Karpas-422 (cell line): ENCODE data around the gene GLT6D1. TPM values are rescaled to one million over a fixed set of nuclear protein-coding genes. Genes with fewer than 3 reads are reported as not detected.

ENCODE experiments used
- DNase-seq: peaks from one replicate; pipeline ENCODE4 v3.0.0-alpha.2; 2015
- H2AFZ ChIP-seq: fragments of 200-600 bp; sonication (generic); 2 replicates; pipeline ENCODE4 v1.6.1; 2014; ENCODE audit warnings: antibody characterized with exemption, low read length, mixed read lengths
- H3K27ac ChIP-seq: fragments of 200-600 bp; sonication (generic); 2 replicates; pipeline ENCODE4 v1.5.1; 2014; ENCODE audit warnings: mild to moderate bottlenecking, low read length, moderate library complexity
- H3K27me3 ChIP-seq: fragments of 200-600 bp; sonication (generic); 2 replicates; pipeline ENCODE4 v1.6.1; 2014; ENCODE audit warnings: low read length, mixed read lengths
- H3K36me3 ChIP-seq: fragments of 200-600 bp; sonication (generic); 2 replicates; pipeline ENCODE4 v1.6.1; 2014; ENCODE audit warnings: low read length, mixed read lengths; ENCODE audit not compliant: insufficient read depth
- H3K4me1 ChIP-seq: fragments of 200-600 bp; sonication (generic); 2 replicates; pipeline ENCODE4 v1.6.1; 2014; ENCODE audit warnings: mild to moderate bottlenecking, low read length, mixed read lengths
- H3K4me2 ChIP-seq: fragments of 200-600 bp; sonication (generic); 2 replicates; pipeline ENCODE4 v1.6.1; 2014; ENCODE audit warnings: low read length, low read depth, mild to moderate bottlenecking; ENCODE audit not compliant: poor library complexity, severe bottlenecking
- H3K4me3 ChIP-seq: fragments of 200-600 bp; sonication (generic); 2 replicates; pipeline ENCODE4 v1.5.1; 2014; ENCODE audit warnings: mild to moderate bottlenecking, antibody characterized with exemption, low read length, mixed read lengths
- H3K79me2 ChIP-seq: fragments of 200-600 bp; sonication (generic); 2 replicates; pipeline ENCODE4 v1.6.1; 2014; ENCODE audit warnings: mild to moderate bottlenecking, low read length, mixed read lengths
- H3K9ac ChIP-seq: fragments of 200-600 bp; sonication (generic); 2 replicates; pipeline ENCODE4 v1.6.0; 2014; ENCODE audit warnings: low read length
- H3K9me2 ChIP-seq: fragments of 200-600 bp; sonication (generic), shearing (Covaris generic); replicated peaks from 2 replicates; pipeline ENCODE4 v1.6.0; 2014; ENCODE audit warnings: mild to moderate bottlenecking, low read length, moderate library complexity; ENCODE audit not compliant: insufficient read depth
- H3K9me3 ChIP-seq: fragments of 300-700, 200-600 bp; sonication (generic); 2 replicates; pipeline ENCODE4 v1.6.1; 2014; ENCODE audit warnings: low read length, mixed read lengths
- H4K20me1 ChIP-seq: fragments of 200-600 bp; sonication (generic); 2 replicates; pipeline ENCODE4 v1.6.1; 2014; ENCODE audit warnings: mild to moderate bottlenecking, antibody characterized with exemption, low read length, low read depth; ENCODE audit not compliant: insufficient read depth
- total RNA-seq: library from RNA; depleted of rRNA; stranded (reverse); fragments of >200 nt; shearing (Covaris generic); gene quantifications from 2 replicates; pipeline ENCODE4 v1.2.3, GENCODE V29; 2014; ENCODE audit warnings: low replicate concordance; rRNA removed

Gene GLT6D1
- total RNA-seq, 1 experiment from 2014 or later: not detected

DNA sequence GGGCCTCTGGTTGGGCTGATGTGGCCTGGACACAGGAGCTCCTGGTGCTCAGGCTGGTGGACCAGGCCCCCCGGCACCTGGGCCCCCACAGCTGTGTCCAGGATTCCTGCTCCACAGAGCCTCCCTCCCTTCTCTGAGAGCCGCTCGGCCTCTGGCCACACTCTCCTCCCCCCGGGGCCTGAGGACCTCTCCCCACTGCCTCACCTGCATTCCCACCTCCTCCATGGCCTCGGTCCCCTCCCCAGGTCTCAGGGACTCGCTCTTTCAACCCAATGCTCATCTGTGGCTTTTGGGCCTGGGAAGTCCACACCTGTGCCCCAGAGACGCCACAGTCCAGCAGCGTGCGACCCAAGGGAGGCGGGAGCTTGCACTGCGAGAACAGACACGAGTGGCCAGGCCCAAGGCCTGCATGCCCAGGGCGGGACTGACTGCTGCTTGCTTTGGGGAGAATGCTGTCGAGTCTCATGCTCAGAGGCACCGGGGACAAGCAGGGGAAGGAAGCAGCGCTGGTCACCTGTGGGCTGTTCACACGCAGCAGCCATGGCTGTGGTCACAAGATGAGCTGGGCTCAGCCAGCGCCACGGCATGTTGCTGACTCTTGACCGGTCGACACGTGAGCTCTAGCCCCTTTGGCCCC, 63.2 kb downstream of the GLT6D1 start:
- no peak overlapping the region for H2AFZ ChIP-seq
- no peaks in the 10 kb centered on the region for H3K79me2 ChIP-seq

DNA sequence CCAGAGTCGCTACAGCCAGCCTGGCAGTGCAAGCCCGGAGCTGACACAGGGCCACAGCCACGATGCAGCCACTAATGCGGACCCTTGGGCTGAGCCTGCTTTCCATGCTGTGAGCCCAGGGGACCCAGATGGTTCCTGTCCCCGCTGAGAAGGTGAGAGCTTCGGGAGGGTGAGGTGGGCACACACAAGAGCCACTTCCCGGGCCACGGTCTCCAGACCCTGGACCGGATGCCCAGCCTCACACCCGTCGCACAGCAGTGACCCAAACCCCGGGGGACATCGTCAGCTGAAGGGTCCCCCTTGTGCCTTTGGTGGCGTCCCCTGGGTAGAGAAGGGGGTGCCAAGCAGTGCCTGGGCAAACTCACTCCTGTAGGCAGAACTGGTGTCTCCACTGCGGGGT, 64.4 kb downstream of the GLT6D1 start:
- H3K36me3 ChIP-seq: no peaks in the 10 kb centered on the region
- H3K4me2 ChIP-seq: no peak overlapping the region
- H3K9ac ChIP-seq: no peak overlapping the region
- no peaks in the 10 kb centered on the region for H3K9me3 ChIP-seq
- H3K4me1 ChIP-seq: no peaks in the 10 kb centered on the region
- no peaks in the 10 kb centered on the region for H3K79me2 ChIP-seq
- no peak overlapping the region for H3K4me3 ChIP-seq
- H3K27ac ChIP-seq: no peak overlapping the region
- no peak overlapping the region for H2AFZ ChIP-seq
- no peaks in the 10 kb centered on the region for H3K9me2 ChIP-seq
- no peaks in the 10 kb centered on the region for H4K20me1 ChIP-seq
- no peaks in the 10 kb centered on the region for H3K27me3 ChIP-seq
- no peak for DNase-seq

More for the DNA sequence above, 63.2 kb downstream of the GLT6D1 start:
- Histone ChIP-seq H3K27ac (no peak overlapping the region), H4K20me1 (no peaks in the 10 kb centered on the region), H3K4me3 (no peak overlapping the region), H3K27me3 (no peaks in the 10 kb centered on the region), H3K9ac (no peak overlapping the region), H3K36me3 (no peaks in the 10 kb centered on the region), H3K4me1 (no peaks in the 10 kb centered on the region), H3K9me2 (no peaks in the 10 kb centered on the region), H3K9me3 (no peaks in the 10 kb centered on the region), H3K4me2 (no peak overlapping the region)
- no peak for DNase-seq

DNA sequence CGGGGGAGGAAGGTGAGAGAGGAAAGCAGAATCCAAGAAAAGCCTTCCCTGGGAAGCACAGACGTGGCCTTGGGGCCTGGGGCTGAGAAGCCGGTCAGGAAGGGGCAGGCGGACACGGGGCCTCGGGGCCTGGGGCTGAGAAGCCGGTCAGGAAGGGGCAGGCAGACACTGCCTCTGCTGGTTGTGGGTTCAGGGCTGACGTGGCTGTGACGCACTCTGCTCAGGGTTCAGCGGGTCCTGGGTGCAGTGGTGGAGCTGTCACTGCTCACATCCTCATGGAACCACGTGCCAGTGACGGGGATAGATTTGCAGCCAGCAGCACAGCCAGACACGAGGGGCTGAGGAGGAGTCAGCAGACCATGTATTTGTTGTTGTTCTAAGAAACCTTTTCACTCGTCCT, 65.0 kb downstream of the GLT6D1 start:
- no peaks in the 10 kb centered on the region for H3K9me3 ChIP-seq
- no peak overlapping the region for H2AFZ ChIP-seq
- H3K36me3 ChIP-seq: no peaks in the 10 kb centered on the region
- no peaks in the 10 kb centered on the region for H4K20me1 ChIP-seq
- no peak overlapping the region for H3K4me2 ChIP-seq
- no peak for DNase-seq
- no peaks in the 10 kb centered on the region for H3K79me2 ChIP-seq
- H3K4me1 ChIP-seq: no peaks in the 10 kb centered on the region
- no peak overlapping the region for H3K4me3 ChIP-seq
- H3K27me3 ChIP-seq: no peaks in the 10 kb centered on the region
- H3K9me2 ChIP-seq: no peaks in the 10 kb centered on the region
- H3K9ac ChIP-seq: no peak overlapping the region
- no peak overlapping the region for H3K27ac ChIP-seq

Other genes with a start within 250 kb of the GLT6D1 start
- 0.22 and 1.2 TPM in 2 replicates for gene PPP1R26, start 159.8 kb downstream of the GLT6D1 start, total RNA-seq
- gene MRPS2, start 138.9 kb downstream of the GLT6D1 start, total RNA-seq: 47.9 and 51.9 TPM in 2 replicates
- gene LCN1, start 118.1 kb downstream of the GLT6D1 start, total RNA-seq: not detected in 2 replicates
- not detected in 2 replicates for gene OBP2A, start 93.4 kb downstream of the GLT6D1 start, total RNA-seq
- gene PAEP, start 77.8 kb downstream of the GLT6D1 start, total RNA-seq: not detected in 2 replicates
- gene LCN9, start 23.8 kb upstream of the GLT6D1 start, total RNA-seq: not detected in 2 replicates
- gene SOHLH1, start 59.9 kb upstream of the GLT6D1 start, total RNA-seq: not detected in 2 replicates
- gene KCNT1, start 62.6 kb upstream of the GLT6D1 start, total RNA-seq: not detected in 2 replicates